GM21381 (cell line): Measurements from ENCODE around the gene CCNI.
"Not testable (repeated sequence)": the region's sequence is repeated elsewhere in the genome, so short reads cannot be mapped to it uniquely, and the experiment has no call there.

Experiments
- ATAC-seq: cut with Tn5 transposase; IDR thresholded peaks from one replicate; pipeline ENCODE4 v1.9.1; 2021; ENCODE audit warnings: mild to moderate bottlenecking, moderate library complexity; ENCODE audit not compliant: unreplicated experiment

The CCNI gene

GRCh38 chr4:77082886-77083608 is 7.3 kb upstream of the CCNI start:
- ATAC-seq: no peak

- ATAC-seq: not testable (repeated sequence)
These were observed 5.0 kb upstream of the CCNI start for GRCh38 chr4:77080806-77081205.

GRCh38 chr4:77079281-77079680 is 3.5 kb upstream of the CCNI start:
- no peak for ATAC-seq

- ATAC-seq: no peak
These were observed 2.6 kb upstream of the CCNI start for GRCh38 chr4:77078401-77078800.

- no peak for ATAC-seq
These were observed 1.3 kb upstream of the CCNI start for GRCh38 chr4:77076889-77077635.

GRCh38 chr4:77074981-77075855 is 571 bp downstream of the CCNI start:
- peak; percentile 52 for ATAC-seq

GRCh38 chr4:77074381-77074831 is 1.4 kb downstream of the CCNI start:
- ATAC-seq: no peak

GRCh38 chr4:77073981-77074380 is 1.8 kb downstream of the CCNI start:
- ATAC-seq: no peak

GRCh38 chr4:77073106-77073809 is 2.5 kb downstream of the CCNI start:
- no peak for ATAC-seq

GRCh38 chr4:77072195-77072753 is 3.5 kb downstream of the CCNI start:
- no peak for ATAC-seq

- not testable (repeated sequence) for ATAC-seq
These were observed 6.3 kb downstream of the CCNI start for GRCh38 chr4:77069514-77069913.

GRCh38 chr4:77065382-77065781 is 10.4 kb downstream of the CCNI start:
- ATAC-seq: no peak

GRCh38 chr4:77062856-77063255 is 12.9 kb downstream of the CCNI start:
- ATAC-seq: no peak

- no peak for ATAC-seq
These were observed 23.4 kb downstream of the CCNI start for GRCh38 chr4:77052352-77052751.

- no peak for ATAC-seq
These were observed 24.8 kb downstream of the CCNI start for GRCh38 chr4:77050962-77051361.

GRCh38 chr4:77047037-77047436 is 28.8 kb downstream of the CCNI start:
- ATAC-seq: no peak

- no peak for ATAC-seq
These were observed 30.3 kb downstream of the CCNI start for GRCh38 chr4:77045490-77045889.

GRCh38 chr4:77044461-77045150 is 31.2 kb downstream of the CCNI start:
- ATAC-seq: no peak

- ATAC-seq: no peak
These were observed 32.2 kb downstream of the CCNI start for GRCh38 chr4:77043507-77044136.
